ENCODE measurements around the gene SMG5.
"Not testable (repeated sequence)": the region's sequence is repeated elsewhere in the genome, so short reads cannot be mapped to it uniquely, and the experiment has no call there.

The SMG5 gene

GRCh38 chr1:156282479-156283222 lies at the start of gene SMG5:
Gene SMG5, minus strand, starts transcription at chr1:156282825. Its CDS starts 145 bp downstream, at chr1:156282680.
- no peaks in the 10 kb centered on the region for H3K27me3 ChIP-seq (ENCODE audit: low read depth, low read length)
- peaks cover 16 to 28% of the 10 kb centered on the region in 2 donors for H3K4me1 ChIP-seq (ENCODE audit: control insufficient read depth in 1 of 2, insufficient read depth in 2 of 2, low read length in 2 of 2)
- H3K4me3 ChIP-seq (ENCODE audit: low read depth in 1 of 2, low read length in 2 of 2) = peak within 1 kb of the TSS; percentile 80 to 95
- H3K27ac ChIP-seq (ENCODE audit: low read length) = peak within 1 kb of the TSS; percentile 88
- no peaks in the 10 kb centered on the region for H3K9me3 ChIP-seq (ENCODE audit: control insufficient read depth in 1 of 2, low read length in 2 of 2)
- H3K36me3 ChIP-seq (ENCODE audit: control insufficient read depth in 1 of 2, insufficient read depth in 2 of 2, low read length in 2 of 2) = peaks cover 11 to 15% of the 10 kb centered on the region in 2 donors

- not testable (repeated sequence) for H3K4me3 ChIP-seq (ENCODE audit: low read depth in 1 of 2, low read length in 2 of 2); H3K4me1 ChIP-seq (ENCODE audit: control insufficient read depth in 1 of 2, insufficient read depth in 2 of 2, low read length in 2 of 2); H3K27ac ChIP-seq (ENCODE audit: low read length); H3K27me3 ChIP-seq (ENCODE audit: low read depth, low read length); H3K9me3 ChIP-seq (ENCODE audit: control insufficient read depth in 1 of 2, low read length in 2 of 2)
- peaks cover 40 to 65% of the 10 kb centered on the region in 2 donors for H3K36me3 ChIP-seq (ENCODE audit: control insufficient read depth in 1 of 2, insufficient read depth in 2 of 2, low read length in 2 of 2)
These were observed 40.6 kb upstream of the SMG5 start for GRCh38 chr1:156323179-156323578.

- peaks cover 52 to 85% of the 10 kb centered on the region in 2 donors for H3K36me3 ChIP-seq (ENCODE audit: control insufficient read depth in 1 of 2, insufficient read depth in 2 of 2, low read length in 2 of 2)
- H3K27ac ChIP-seq (ENCODE audit: low read length) = no peak overlapping the region
- no peaks in the 10 kb centered on the region for H3K27me3 ChIP-seq (ENCODE audit: low read depth, low read length)
- no peaks in the 10 kb centered on the region for H3K4me1 ChIP-seq (ENCODE audit: control insufficient read depth in 1 of 2, insufficient read depth in 2 of 2, low read length in 2 of 2)
- no peak overlapping the region for H3K4me3 ChIP-seq (ENCODE audit: low read depth in 1 of 2, low read length in 2 of 2)
- H3K9me3 ChIP-seq (ENCODE audit: control insufficient read depth in 1 of 2, low read length in 2 of 2) = no peaks in the 10 kb centered on the region
These were observed 37.9 kb upstream of the SMG5 start for GRCh38 chr1:156320560-156320959.

- Histone ChIP-seq H3K9me3 (ENCODE audit: control insufficient read depth in 1 of 2, low read length in 2 of 2) (no peaks in the 10 kb centered on the region), H3K4me3 (ENCODE audit: low read depth in 1 of 2, low read length in 2 of 2) (no peak overlapping the region), H3K4me1 (ENCODE audit: control insufficient read depth in 1 of 2, insufficient read depth in 2 of 2, low read length in 2 of 2) (no peaks in the 10 kb centered on the region), H3K27ac (ENCODE audit: low read length) (no peak overlapping the region), H3K27me3 (ENCODE audit: low read depth, low read length) (no peaks in the 10 kb centered on the region), H3K36me3 (ENCODE audit: control insufficient read depth in 1 of 2, insufficient read depth in 2 of 2, low read length in 2 of 2) (peaks cover 50 to 88% of the 10 kb centered on the region in 2 donors)
These were observed 37.0 kb upstream of the SMG5 start for GRCh38 chr1:156319664-156320063.

GRCh38 chr1:156316909-156317308 lies 34.3 kb upstream of the SMG5 start:
- peaks cover 47 to 95% of the 10 kb centered on the region in 2 donors for H3K36me3 ChIP-seq (ENCODE audit: control insufficient read depth in 1 of 2, insufficient read depth in 2 of 2, low read length in 2 of 2)
- no peaks in the 10 kb centered on the region for H3K9me3 ChIP-seq (ENCODE audit: control insufficient read depth in 1 of 2, low read length in 2 of 2)
- H3K4me3 ChIP-seq (ENCODE audit: low read depth in 1 of 2, low read length in 2 of 2) = no peak overlapping the region
- no peak overlapping the region for H3K27ac ChIP-seq (ENCODE audit: low read length)
- H3K4me1 ChIP-seq (ENCODE audit: control insufficient read depth in 1 of 2, insufficient read depth in 2 of 2, low read length in 2 of 2) = no peaks in the 10 kb centered on the region
- no peaks in the 10 kb centered on the region for H3K27me3 ChIP-seq (ENCODE audit: low read depth, low read length)

- H3K9me3 ChIP-seq (ENCODE audit: control insufficient read depth in 1 of 2, low read length in 2 of 2) = no peaks in the 10 kb centered on the region
- H3K4me1 ChIP-seq (ENCODE audit: control insufficient read depth in 1 of 2, insufficient read depth in 2 of 2, low read length in 2 of 2) = no peaks in the 10 kb centered on the region
- no peaks in the 10 kb centered on the region for H3K27me3 ChIP-seq (ENCODE audit: low read depth, low read length)
- no peak overlapping the region for H3K27ac ChIP-seq (ENCODE audit: low read length)
- H3K36me3 ChIP-seq (ENCODE audit: control insufficient read depth in 1 of 2, insufficient read depth in 2 of 2, low read length in 2 of 2) = peaks cover 44 to 86% of the 10 kb centered on the region in 2 donors
- H3K4me3 ChIP-seq (ENCODE audit: low read depth in 1 of 2, low read length in 2 of 2) = no peak overlapping the region
These were observed 28.3 kb upstream of the SMG5 start for GRCh38 chr1:156310962-156311361.

GRCh38 chr1:156308078-156308477 lies 25.5 kb upstream of the SMG5 start:
- Histone ChIP-seq H3K4me1 (ENCODE audit: control insufficient read depth in 1 of 2, insufficient read depth in 2 of 2, low read length in 2 of 2) (no peaks in the 10 kb centered on the region), H3K27me3 (ENCODE audit: low read depth, low read length) (no peaks in the 10 kb centered on the region), H3K9me3 (ENCODE audit: control insufficient read depth in 1 of 2, low read length in 2 of 2) (no peaks in the 10 kb centered on the region), H3K36me3 (ENCODE audit: control insufficient read depth in 1 of 2, insufficient read depth in 2 of 2, low read length in 2 of 2) (peaks cover 34 to 66% of the 10 kb centered on the region in 2 donors), H3K27ac (ENCODE audit: low read length) (no peak overlapping the region), H3K4me3 (ENCODE audit: low read depth in 1 of 2, low read length in 2 of 2) (no peak overlapping the region)

- Histone ChIP-seq H3K4me3 (ENCODE audit: low read depth in 1 of 2, low read length in 2 of 2) (no peak overlapping the region), H3K27ac (ENCODE audit: low read length) (no peak overlapping the region), H3K36me3 (ENCODE audit: control insufficient read depth in 1 of 2, insufficient read depth in 2 of 2, low read length in 2 of 2) (peaks cover 22 to 39% of the 10 kb centered on the region in 2 donors), H3K27me3 (ENCODE audit: low read depth, low read length) (no peaks in the 10 kb centered on the region), H3K9me3 (ENCODE audit: control insufficient read depth in 1 of 2, low read length in 2 of 2) (no peaks in the 10 kb centered on the region), H3K4me1 (ENCODE audit: control insufficient read depth in 1 of 2, insufficient read depth in 2 of 2, low read length in 2 of 2) (no peaks in the 10 kb centered on the region)
These were observed 22.6 kb upstream of the SMG5 start for GRCh38 chr1:156305215-156305614.

- Histone ChIP-seq H3K9me3 (ENCODE audit: control insufficient read depth in 1 of 2, low read length in 2 of 2) (no peaks in the 10 kb centered on the region), H3K4me1 (ENCODE audit: control insufficient read depth in 1 of 2, insufficient read depth in 2 of 2, low read length in 2 of 2) (no peaks in the 10 kb centered on the region), H3K36me3 (ENCODE audit: control insufficient read depth in 1 of 2, insufficient read depth in 2 of 2, low read length in 2 of 2) (peaks cover 7 to 19% of the 10 kb centered on the region in 2 donors), H3K27ac (ENCODE audit: low read length) (no peak overlapping the region), H3K27me3 (ENCODE audit: low read depth, low read length) (no peaks in the 10 kb centered on the region), H3K4me3 (ENCODE audit: low read depth in 1 of 2, low read length in 2 of 2) (no peak overlapping the region)
These were observed 20.6 kb upstream of the SMG5 start for GRCh38 chr1:156303241-156303640.

GRCh38 chr1:156298852-156299357 lies 16.3 kb upstream of the SMG5 start, which contains the start of gene VHLL:
Gene VHLL, minus strand, starts transcription at chr1:156299307. Its CDS starts 118 bp downstream, at chr1:156299189.
- H3K4me1 ChIP-seq (ENCODE audit: control insufficient read depth in 1 of 2, insufficient read depth in 2 of 2, low read length in 2 of 2) = peaks cover 6 to 14% of the 10 kb centered on the region in 2 donors
- H3K9me3 ChIP-seq (ENCODE audit: control insufficient read depth in 1 of 2, low read length in 2 of 2) = no peaks in the 10 kb centered on the region
- H3K36me3 ChIP-seq (ENCODE audit: control insufficient read depth in 1 of 2, insufficient read depth in 2 of 2, low read length in 2 of 2) = no peaks in the 10 kb centered on the region
- no peak within 1 kb of the TSS for H3K4me3 ChIP-seq (ENCODE audit: low read depth in 1 of 2, low read length in 2 of 2)
- H3K27ac ChIP-seq (ENCODE audit: low read length) = no peak within 1 kb of the TSS
- H3K27me3 ChIP-seq (ENCODE audit: low read depth, low read length) = no peaks in the 10 kb centered on the region

- Histone ChIP-seq H3K27ac (ENCODE audit: low read length) (peak within 1 kb of the TSS; percentile 49), H3K36me3 (ENCODE audit: control insufficient read depth in 1 of 2, insufficient read depth in 2 of 2, low read length in 2 of 2) (peaks cover 0 to 7% of the 10 kb centered on the region in 2 donors), H3K4me3 (ENCODE audit: low read depth in 1 of 2, low read length in 2 of 2) (peak within 1 kb of the TSS; percentile 90 to 96), H3K4me1 (ENCODE audit: control insufficient read depth in 1 of 2, insufficient read depth in 2 of 2, low read length in 2 of 2) (peaks cover 6 to 14% of the 10 kb centered on the region in 2 donors), H3K9me3 (ENCODE audit: control insufficient read depth in 1 of 2, low read length in 2 of 2) (no peaks in the 10 kb centered on the region), H3K27me3 (ENCODE audit: low read depth, low read length) (no peaks in the 10 kb centered on the region)
These were observed 12.8 kb upstream of the SMG5 start, which contains the start of gene GLMP for GRCh38 chr1:156295391-156295947. Gene GLMP, minus strand, starts transcription at chr1:156295679. Its CDS starts 34 bp downstream, at chr1:156295645.

Data from muscle layer of duodenum (tissue), 2 donors.